Measurements from ENCODE around the gene EPPIN. TPM values are rescaled to one million over a fixed set of nuclear protein-coding genes. Genes with fewer than 3 reads are reported as not detected.

Gene EPPIN
- total RNA-seq, 2 donors from 2014 or later, result 137 TPM; not detected in 1

DNA sequence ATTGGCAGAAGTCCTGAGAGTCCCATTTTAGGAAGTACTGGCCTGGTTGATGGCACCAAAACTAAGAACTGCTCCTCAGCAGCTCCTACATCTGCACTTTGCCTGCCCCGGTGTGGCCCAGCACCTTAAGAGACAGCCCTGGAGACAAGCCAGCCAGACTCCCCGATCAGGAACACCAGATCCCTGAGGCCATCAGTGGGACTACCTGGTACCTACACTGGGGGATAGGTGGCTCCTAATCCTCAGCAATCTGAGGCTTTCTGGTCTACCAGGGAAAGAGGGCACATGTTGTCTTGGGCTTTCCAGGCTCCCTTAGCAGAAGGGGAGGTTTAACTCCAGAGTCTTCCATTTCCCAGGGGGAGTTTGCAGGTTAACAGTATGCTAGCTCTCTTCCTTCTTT is 7.8 kb downstream of the EPPIN start, which contains the start of gene WFDC6:
TSS of gene WFDC6 (minus strand) at position 101 of the 400 bp plus-strand sequence. CDS start at position 26, 75 bp downstream.
- H3K9me3 ChIP-seq, result no peaks in the 10 kb centered on the region
- WGBS, result 77% methylated on average over 2 of the region's 2 CpGs
- TF ChIP-seq POLR2AphosphoS5 (IDR thresholded peaks at IDR 0.05) (no peak), POLR2A (IDR thresholded peaks at IDR 0.05) (no peak)
- TF ChIP-seq, protein P1, sequence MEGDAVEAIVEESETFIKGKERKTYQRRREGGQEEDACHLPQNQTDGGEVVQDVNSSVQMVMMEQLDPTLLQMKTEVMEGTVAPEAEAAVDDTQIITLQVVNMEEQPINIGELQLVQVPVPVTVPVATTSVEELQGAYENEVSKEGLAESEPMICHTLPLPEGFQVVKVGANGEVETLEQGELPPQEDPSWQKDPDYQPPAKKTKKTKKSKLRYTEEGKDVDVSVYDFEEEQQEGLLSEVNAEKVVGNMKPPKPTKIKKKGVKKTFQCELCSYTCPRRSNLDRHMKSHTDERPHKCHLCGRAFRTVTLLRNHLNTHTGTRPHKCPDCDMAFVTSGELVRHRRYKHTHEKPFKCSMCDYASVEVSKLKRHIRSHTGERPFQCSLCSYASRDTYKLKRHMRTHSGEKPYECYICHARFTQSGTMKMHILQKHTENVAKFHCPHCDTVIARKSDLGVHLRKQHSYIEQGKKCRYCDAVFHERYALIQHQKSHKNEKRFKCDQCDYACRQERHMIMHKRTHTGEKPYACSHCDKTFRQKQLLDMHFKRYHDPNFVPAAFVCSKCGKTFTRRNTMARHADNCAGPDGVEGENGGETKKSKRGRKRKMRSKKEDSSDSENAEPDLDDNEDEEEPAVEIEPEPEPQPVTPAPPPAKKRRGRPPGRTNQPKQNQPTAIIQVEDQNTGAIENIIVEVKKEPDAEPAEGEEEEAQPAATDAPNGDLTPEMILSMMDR (IDR thresholded peaks at IDR 0.05), result no peak

DNA sequence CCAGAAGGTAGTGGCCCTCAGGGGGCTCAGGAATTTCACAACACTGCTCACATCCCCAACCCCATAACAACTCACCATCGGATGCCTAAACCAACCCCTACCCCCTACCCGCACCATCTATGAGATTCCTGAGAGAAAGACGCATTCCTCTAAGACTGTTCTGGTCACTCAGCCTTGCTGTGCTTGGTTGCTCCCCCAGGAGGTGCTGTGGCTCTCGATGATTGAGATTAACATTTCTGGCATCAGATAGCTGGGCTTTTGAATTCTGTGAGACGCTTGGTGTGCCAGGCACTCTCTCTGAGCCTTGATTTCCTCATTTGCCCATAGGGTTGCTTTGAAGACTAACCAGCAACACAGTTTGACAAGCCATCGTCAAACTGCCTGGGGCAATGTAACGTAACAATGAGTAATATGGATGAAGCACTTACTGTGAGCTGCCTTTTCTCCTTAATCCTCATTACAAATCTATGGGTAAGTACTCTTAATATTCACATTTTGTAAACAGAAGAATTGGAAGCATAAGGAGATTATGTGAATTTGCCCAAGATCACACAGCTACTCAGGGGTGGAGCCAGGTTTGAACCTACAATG is 8.9 kb downstream of the EPPIN start:
- H3K4me1 ChIP-seq (replicated peaks), result no peaks in the 10 kb centered on the region
- no peaks in the 10 kb centered on the region for H3K36me3 ChIP-seq
- no peak for DNase-seq (ENCODE audit: low spot score)
- intact Hi-C loops (cut with DNase I), result no loop called here
- H3K27me3 ChIP-seq (replicated peaks; ENCODE audit: insufficient read depth), result no peaks in the 10 kb centered on the region
- WGBS, result 55% methylated on average over 7 of the region's 7 CpGs
- TF ChIP-seq POLR2AphosphoS5 (IDR thresholded peaks at IDR 0.05) (no peak), POLR2A (IDR thresholded peaks at IDR 0.05) (no peak)
- TF ChIP-seq, protein P1 (IDR thresholded peaks at IDR 0.05), result no peak
- no peak overlapping the region for H3K4me3 ChIP-seq
- H3K9me3 ChIP-seq, result no peaks in the 10 kb centered on the region
- no peak overlapping the region for H3K27ac ChIP-seq

More for the DNA sequence above, 7.8 kb downstream of the EPPIN start, which contains the start of gene WFDC6:
- Histone ChIP-seq H3K4me1 (replicated peaks) (no peaks in the 10 kb centered on the region), H3K4me3 (no peak within 1 kb of the TSS), H3K36me3 (no peaks in the 10 kb centered on the region), H3K27me3 (replicated peaks; ENCODE audit: insufficient read depth) (no peaks in the 10 kb centered on the region), H3K27ac (no peak within 1 kb of the TSS)
- DNase-seq (ENCODE audit: low spot score), result no peak
- intact Hi-C loops (cut with DNase I), result no loop called here

DNA sequence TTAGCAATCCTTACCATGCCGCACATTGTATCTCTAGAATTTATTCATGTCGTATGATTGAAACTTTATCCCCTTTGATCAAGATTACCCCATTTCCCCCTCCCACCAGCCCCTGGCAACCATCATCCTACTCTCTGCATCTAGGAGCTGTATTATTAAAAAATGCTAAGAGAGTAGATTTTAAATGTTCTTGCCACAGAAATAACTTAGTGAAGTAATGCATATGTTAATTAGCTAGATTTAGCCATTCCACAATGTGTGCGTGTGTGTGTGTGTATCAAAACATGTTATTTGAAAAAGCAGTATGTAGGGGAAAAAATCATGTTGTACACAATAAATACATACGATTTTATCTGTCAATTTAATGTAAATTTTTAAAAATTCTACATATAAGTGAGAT is 19.9 kb downstream of the EPPIN start:
- no peaks in the 10 kb centered on the region for H3K36me3 ChIP-seq
- no peak for DNase-seq (ENCODE audit: low spot score)
- H3K4me3 ChIP-seq, result no peak overlapping the region
- TF ChIP-seq, protein P1 (IDR thresholded peaks at IDR 0.05), result no peak
- no peak for TF ChIP-seq POLR2AphosphoS5 (IDR thresholded peaks at IDR 0.05)
- no peak for TF ChIP-seq POLR2A (IDR thresholded peaks at IDR 0.05)
- no peaks in the 10 kb centered on the region for H3K9me3 ChIP-seq
- WGBS, result 69% methylated on average over 4 of the region's 4 CpGs
- intact Hi-C loops (cut with DNase I), result no loop called here
- no peaks in the 10 kb centered on the region for H3K27me3 ChIP-seq (replicated peaks; ENCODE audit: insufficient read depth)
- no peak overlapping the region for H3K27ac ChIP-seq
- H3K4me1 ChIP-seq (replicated peaks), result no peaks in the 10 kb centered on the region

DNA sequence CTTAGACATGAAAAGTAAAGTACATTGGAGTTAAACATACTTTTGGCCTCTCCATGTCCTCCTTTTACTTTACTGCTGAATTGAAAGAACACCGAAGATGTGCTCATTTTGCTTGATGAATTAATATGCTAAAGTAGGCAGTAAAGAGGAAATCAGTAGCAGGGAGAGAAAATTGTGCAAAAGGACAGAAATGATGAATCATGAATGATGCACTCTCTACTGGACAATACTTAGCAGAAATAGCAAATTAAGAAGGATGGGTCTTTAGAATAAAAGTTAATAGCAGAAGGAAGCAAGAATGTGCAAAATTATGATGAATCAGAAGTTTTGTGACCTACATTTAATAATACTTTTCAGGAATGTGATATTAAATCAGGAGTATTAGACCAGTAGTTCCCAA is 23.4 kb downstream of the EPPIN start:
- Histone ChIP-seq H3K4me3 (no peak overlapping the region), H3K36me3 (no peaks in the 10 kb centered on the region), H3K9me3 (no peaks in the 10 kb centered on the region), H3K27ac (no peak overlapping the region), H3K27me3 (replicated peaks; ENCODE audit: insufficient read depth) (no peaks in the 10 kb centered on the region), H3K4me1 (replicated peaks) (no peaks in the 10 kb centered on the region)
- no peak for DNase-seq (ENCODE audit: low spot score)
- WGBS, result 77% methylated on average over 1 of the region's 1 CpG
- TF ChIP-seq, protein P1 (IDR thresholded peaks at IDR 0.05), result no peak
- no peak for TF ChIP-seq POLR2A (IDR thresholded peaks at IDR 0.05)
- TF ChIP-seq POLR2AphosphoS5 (IDR thresholded peaks at IDR 0.05), result no peak
- intact Hi-C loops (cut with DNase I), result no loop called here

DNA sequence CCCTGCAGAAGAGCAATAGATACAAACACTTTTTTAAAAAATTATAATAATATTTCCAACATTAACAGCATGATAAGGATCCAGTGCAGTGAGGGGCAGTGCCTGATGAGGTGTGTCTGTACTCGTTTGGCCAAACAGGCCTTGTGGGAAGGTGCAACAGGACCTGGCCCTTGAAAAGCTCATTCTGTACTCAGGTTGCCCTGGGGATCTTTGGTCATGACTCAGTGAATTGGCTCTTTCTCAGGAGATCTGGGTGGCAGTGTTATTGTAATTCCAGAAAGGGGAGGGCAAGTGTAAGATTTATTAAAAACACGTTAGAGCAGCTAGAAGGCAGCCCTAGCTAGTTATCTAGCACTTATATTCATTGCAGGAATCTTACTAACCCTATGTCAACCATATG is 28.9 kb downstream of the EPPIN start:
- peak; percentile 56 for DNase-seq (ENCODE audit: low spot score)
- no peak overlapping the region for H3K27ac ChIP-seq
- peak; percentile 66 for TF ChIP-seq POLR2AphosphoS5 (IDR thresholded peaks at IDR 0.05)
- TF ChIP-seq, protein P1 (IDR thresholded peaks at IDR 0.05), result no peak
- H3K27me3 ChIP-seq (replicated peaks; ENCODE audit: insufficient read depth), result no peaks in the 10 kb centered on the region
- H3K4me3 ChIP-seq, result no peak overlapping the region
- 21% methylated on average over 2 of the region's 2 CpGs for WGBS
- intact Hi-C loops (cut with DNase I), result no loop called here
- H3K9me3 ChIP-seq, result no peaks in the 10 kb centered on the region
- no peaks in the 10 kb centered on the region for H3K4me1 ChIP-seq (replicated peaks)
- H3K36me3 ChIP-seq, result no peaks in the 10 kb centered on the region

Measured in prostate gland (tissue), 2 donors.